Measurements from ENCODE around the gene MBD3L2B.

GRCh38 chr19:6999933-7000332 lies 21.3 kb downstream of the MBD3L2B start:
- no peak for TF ChIP-seq CTCF (IDR thresholded peaks at IDR 0.05)
- TF ChIP-seq ZFX (IDR thresholded peaks at IDR 0.05; ENCODE audit: borderline replicate concordance): no peak

All from 22Rv1 (cell line).